ENCODE data around the gene USP14. TPM values are rescaled to one million over a fixed set of nuclear protein-coding genes. Genes with fewer than 3 reads are reported as not detected.
A peak's percentile ranks its signal among the peaks of the same experiment; 100 is the strongest.

The USP14 gene
- total RNA-seq, 4 donors from 2014 or later = 31.1 to 40.1 (median 36.0) TPM

DNA sequence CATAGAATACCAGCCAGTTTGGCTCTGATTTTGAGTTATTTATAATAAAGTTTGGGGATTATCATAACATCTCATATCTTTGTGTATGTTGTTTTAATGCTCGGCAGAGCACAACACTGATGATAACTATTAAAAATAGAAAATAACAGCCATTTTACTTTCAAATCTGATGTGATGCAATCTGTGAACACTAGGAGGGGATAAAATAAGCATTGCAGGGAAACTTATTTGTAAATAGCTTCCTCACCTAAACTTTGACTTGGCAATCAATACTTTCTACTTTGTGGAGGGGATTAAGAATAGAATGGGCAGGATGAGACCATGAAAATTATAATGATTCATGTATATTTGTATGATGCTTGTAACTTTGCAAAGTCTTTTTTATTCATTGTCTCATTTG lies 54.4 kb downstream of the USP14 start:
- DNase-seq = no peak
- Histone ChIP-seq H3K27me3 (no peaks in the 10 kb centered on the region), H3K9me3 (no peaks in the 10 kb centered on the region), H3K36me3 (peaks cover 0 to 95% (median 15%) of the 10 kb centered on the region in 3 donors), H3K4me3 (no peak overlapping the region), H3K4me1 (no peaks in the 10 kb centered on the region), H3K27ac (no peak overlapping the region)
- no peak for TF ChIP-seq POLR2A (IDR thresholded peaks at IDR 0.05)
- TF ChIP-seq, protein P1, sequence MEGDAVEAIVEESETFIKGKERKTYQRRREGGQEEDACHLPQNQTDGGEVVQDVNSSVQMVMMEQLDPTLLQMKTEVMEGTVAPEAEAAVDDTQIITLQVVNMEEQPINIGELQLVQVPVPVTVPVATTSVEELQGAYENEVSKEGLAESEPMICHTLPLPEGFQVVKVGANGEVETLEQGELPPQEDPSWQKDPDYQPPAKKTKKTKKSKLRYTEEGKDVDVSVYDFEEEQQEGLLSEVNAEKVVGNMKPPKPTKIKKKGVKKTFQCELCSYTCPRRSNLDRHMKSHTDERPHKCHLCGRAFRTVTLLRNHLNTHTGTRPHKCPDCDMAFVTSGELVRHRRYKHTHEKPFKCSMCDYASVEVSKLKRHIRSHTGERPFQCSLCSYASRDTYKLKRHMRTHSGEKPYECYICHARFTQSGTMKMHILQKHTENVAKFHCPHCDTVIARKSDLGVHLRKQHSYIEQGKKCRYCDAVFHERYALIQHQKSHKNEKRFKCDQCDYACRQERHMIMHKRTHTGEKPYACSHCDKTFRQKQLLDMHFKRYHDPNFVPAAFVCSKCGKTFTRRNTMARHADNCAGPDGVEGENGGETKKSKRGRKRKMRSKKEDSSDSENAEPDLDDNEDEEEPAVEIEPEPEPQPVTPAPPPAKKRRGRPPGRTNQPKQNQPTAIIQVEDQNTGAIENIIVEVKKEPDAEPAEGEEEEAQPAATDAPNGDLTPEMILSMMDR (IDR thresholded peaks at IDR 0.05) = peak in 1 of 6 experiments; percentile 10
- 79% methylated on average over 1 of the region's 1 CpG for WGBS, 2 donors
- intact Hi-C loops (cut with DNase I) = no loop called here

DNA sequence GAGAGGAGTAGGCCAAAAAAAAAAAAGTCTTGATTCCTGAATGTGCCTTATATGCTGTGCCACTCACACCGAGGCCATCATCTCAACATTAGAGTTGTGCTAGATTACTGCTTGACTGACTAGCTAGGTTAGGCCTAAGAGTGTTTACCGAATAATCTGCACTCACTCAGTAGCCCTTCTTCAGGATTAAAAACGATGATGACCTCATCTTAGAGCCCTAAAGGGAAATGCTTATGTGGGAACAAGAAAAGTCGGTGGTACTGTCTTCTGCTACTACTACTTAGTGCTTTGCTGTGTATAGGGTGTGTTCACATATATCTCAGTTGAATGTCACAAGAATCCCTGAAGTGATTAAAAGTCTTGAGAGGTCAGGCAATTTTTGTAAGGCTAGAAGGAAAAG lies 55.1 kb downstream of the USP14 start:
- Histone ChIP-seq H3K27me3 (no peaks in the 10 kb centered on the region), H3K36me3 (peaks cover 0 to 99% (median 21%) of the 10 kb centered on the region in 3 donors), H3K4me1 (no peaks in the 10 kb centered on the region), H3K27ac (no peak overlapping the region), H3K9me3 (no peaks in the 10 kb centered on the region), H3K4me3 (no peak overlapping the region)
- intact Hi-C loops (cut with DNase I) = no loop called here
- TF ChIP-seq, protein P1 (IDR thresholded peaks at IDR 0.05) = no peak
- TF ChIP-seq POLR2A (IDR thresholded peaks at IDR 0.05) = no peak
- 70 to 73% methylated on average over 4 of the region's 4 CpGs for WGBS, 2 donors
- DNase-seq = no peak

DNA sequence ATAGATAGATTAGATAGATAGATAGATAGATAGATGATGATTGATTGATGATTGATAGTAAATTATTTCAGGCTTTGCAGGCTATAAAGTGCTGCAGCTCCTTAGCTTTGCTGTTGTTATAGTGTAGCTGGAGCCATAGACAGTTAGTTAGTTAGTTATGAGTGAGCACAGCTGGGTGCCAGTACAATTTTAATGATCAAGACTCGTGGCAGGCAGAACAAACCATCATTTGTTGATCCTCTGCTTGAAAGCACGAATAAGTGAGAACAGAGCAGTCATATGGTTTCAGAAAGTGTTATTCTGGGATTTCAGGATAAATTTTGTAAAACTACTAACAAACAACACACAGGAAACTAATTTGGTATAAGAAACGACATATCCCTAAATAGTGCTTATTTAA lies 55.6 kb downstream of the USP14 start:
- DNase-seq = no peak
- intact Hi-C loops (cut with DNase I) = no loop called here
- Histone ChIP-seq H3K27ac (no peak overlapping the region), H3K9me3 (no peaks in the 10 kb centered on the region), H3K4me3 (no peak overlapping the region), H3K36me3 (peaks cover 0 to 99% (median 21%) of the 10 kb centered on the region in 3 donors), H3K27me3 (no peaks in the 10 kb centered on the region), H3K4me1 (no peaks in the 10 kb centered on the region)
- whole genome bisulfite sequencing, 2 donors = 76 to 83% methylated on average over 3 of the region's 3 CpGs
- TF ChIP-seq POLR2A (IDR thresholded peaks at IDR 0.05) = no peak
- TF ChIP-seq, protein P1 (IDR thresholded peaks at IDR 0.05) = no peak

DNA sequence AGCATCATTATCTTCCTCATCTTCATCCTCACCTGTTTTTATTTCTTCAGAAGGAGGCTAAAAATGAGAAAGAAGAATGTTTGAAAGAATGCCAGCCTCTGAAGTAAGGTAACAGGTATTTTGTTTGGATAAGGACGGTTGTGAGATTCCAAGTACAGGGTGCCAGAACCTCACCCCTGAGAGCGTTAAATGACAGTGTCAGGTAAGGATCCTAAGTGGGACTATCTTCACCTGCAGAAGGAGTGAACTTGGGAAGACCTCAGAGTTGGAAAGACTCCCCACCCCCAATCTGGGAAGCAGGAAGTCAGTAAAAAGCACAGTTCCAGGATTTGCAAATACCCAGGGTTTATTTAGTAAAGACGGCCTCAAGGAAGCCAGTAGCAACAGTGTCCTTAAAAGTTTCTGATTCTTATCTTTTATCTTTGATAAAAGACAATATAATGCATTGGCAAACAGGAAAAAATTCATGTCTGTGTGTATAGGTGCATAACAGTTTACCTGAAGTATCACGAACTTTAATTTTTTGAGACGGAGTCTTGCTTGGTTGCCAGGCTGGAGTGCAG lies 57.2 kb downstream of the USP14 start:
- DNase-seq = no peak
- WGBS, 2 donors = 65 to 72% methylated on average over 5 of the region's 5 CpGs
- no peaks in the 10 kb centered on the region for H3K9me3 ChIP-seq
- H3K4me1 ChIP-seq = no peaks in the 10 kb centered on the region
- no peaks in the 10 kb centered on the region for H3K27me3 ChIP-seq
- H3K4me3 ChIP-seq = no peak overlapping the region
- no peak overlapping the region for H3K27ac ChIP-seq
- TF ChIP-seq, protein P1 (IDR thresholded peaks at IDR 0.05) = no peak
- TF ChIP-seq POLR2A (IDR thresholded peaks at IDR 0.05) = no peak
- peaks cover 0 to 87% (median 21%) of the 10 kb centered on the region in 3 donors for H3K36me3 ChIP-seq
- intact Hi-C loops (cut with DNase I) = no loop called here

DNA sequence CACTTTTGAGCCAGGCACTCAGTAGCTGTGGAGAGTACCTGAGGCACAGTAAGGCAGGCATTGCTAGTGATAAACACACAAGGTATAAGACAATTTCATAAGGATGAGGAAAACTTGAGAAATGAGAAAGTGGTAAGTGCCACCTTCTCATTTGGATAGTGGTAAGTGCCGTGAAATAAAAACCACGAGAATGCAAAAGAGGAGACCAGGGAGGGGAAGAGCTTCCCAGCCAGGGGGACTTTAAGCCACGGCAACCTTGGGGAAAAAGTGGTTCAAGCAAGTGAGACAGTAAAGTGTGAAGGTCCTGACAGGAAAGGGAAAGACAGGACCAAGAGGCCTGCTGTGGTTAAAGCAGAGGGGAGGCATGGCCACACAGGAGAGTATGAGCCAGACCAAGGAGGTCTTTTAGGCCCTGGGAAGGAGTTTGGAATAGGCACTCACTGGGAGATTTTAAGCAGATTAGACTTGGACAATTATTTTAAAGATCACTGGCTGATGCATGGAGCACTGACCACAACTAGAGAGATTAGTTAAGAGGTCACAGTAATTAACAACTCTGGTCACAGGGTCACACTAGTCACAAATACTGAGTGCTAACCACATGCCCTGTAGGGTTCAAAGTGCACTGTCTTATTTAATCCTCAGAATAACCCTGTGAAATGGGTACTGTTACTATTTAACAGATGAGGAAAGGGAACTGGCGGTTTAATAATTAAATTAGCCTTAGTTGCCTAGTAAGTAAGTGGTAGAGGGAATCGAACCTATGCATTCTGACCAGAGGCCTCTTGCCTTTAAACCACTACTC lies 59.4 kb downstream of the USP14 start:
- H3K4me3 ChIP-seq = no peak overlapping the region
- intact Hi-C loops (cut with DNase I) = no loop called here
- H3K27ac ChIP-seq = no peak overlapping the region
- H3K36me3 ChIP-seq = peaks cover 0 to 77% (median 15%) of the 10 kb centered on the region in 3 donors
- TF ChIP-seq, protein P1 (IDR thresholded peaks at IDR 0.05) = no peak
- no peak for TF ChIP-seq POLR2A (IDR thresholded peaks at IDR 0.05)
- 86 to 93% methylated on average over 5 of the region's 5 CpGs for WGBS, 2 donors
- no peaks in the 10 kb centered on the region for H3K9me3 ChIP-seq
- DNase-seq = no peak
- no peaks in the 10 kb centered on the region for H3K4me1 ChIP-seq
- H3K27me3 ChIP-seq = no peaks in the 10 kb centered on the region
